IMR-90 (cell line): ENCODE data around the gene PRLH. TPM values are rescaled to one million over a fixed set of nuclear protein-coding genes. Genes with fewer than 3 reads are reported as not detected.

ENCODE experiments used
- ATAC-seq: fragments of 200-7000 bp; cut with Tn5 transposase; 2 replicates; pipeline ENCODE4 v1.9.1; 2020; ENCODE audit warnings: low read depth, mild to moderate bottlenecking, moderate library complexity
- BruUV-seq: library from RNA; stranded (reverse); fragments of 400-500 nt; replicated peaks from 2 replicates; lab custom pipeline; 2021; lab: Mats Ljungman, UMichigan
- CTCF ChIA-PET: fragments of 300-600 bp; formaldehyde crosslinking; extraction: SDS; loops from one replicate; lab custom pipeline; 2021; ENCODE audit warnings: antibody characterized with exemption; lab: Yijun Ruan, JAX
- POLR2A ChIA-PET: fragments of 300-600 bp; sonication (Branson Sonifier 250); formaldehyde crosslinking; loops from one replicate; lab custom pipeline; 2022; ENCODE audit warnings: antibody characterized with exemption; ENCODE audit not compliant: unreplicated experiment; lab: Charles Lee
- DNase-seq: peaks from one replicate; pipeline ENCODE4 v3.0.0; 2013
- H2AFZ ChIP-seq: replicated peaks from 2 replicates; pipeline ENCODE3; 2013; ENCODE audit warnings: low read length, mild to moderate bottlenecking; ENCODE audit not compliant: poor library complexity
- H2AK5ac ChIP-seq: 2 replicates; pipeline ENCODE4 v1.6.1; 2013; ENCODE audit warnings: low read depth, low read length, inconsistent platforms
- H2AK9ac ChIP-seq: replicated peaks from 2 replicates; pipeline ENCODE3; 2013; ENCODE audit warnings: mild to moderate bottlenecking, low read depth, low read length, moderate library complexity; ENCODE audit not compliant: poor library complexity
- H2BK120ac ChIP-seq: 2 replicates; pipeline ENCODE4 v1.6.1; 2013; ENCODE audit warnings: low read depth, low read length, inconsistent platforms
- H2BK15ac ChIP-seq: 3 replicates; pipeline ENCODE4 v1.6.1; 2013; ENCODE audit warnings: low read depth, low read length, inconsistent platforms
- H2BK20ac ChIP-seq: 2 replicates; pipeline ENCODE4 v1.6.1; 2013; ENCODE audit warnings: low read depth, mild to moderate bottlenecking, inconsistent platforms, low read length, moderate library complexity
- H2BK5ac ChIP-seq: 2 replicates; pipeline ENCODE4 v1.6.1; 2013; ENCODE audit warnings: mild to moderate bottlenecking, low read depth, low read length, inconsistent platforms; ENCODE audit not compliant: poor library complexity, severe bottlenecking
- H3K14ac ChIP-seq: replicated peaks from 2 replicates; pipeline ENCODE4 v1.6.1; 2013; ENCODE audit warnings: low read depth, low read length, inconsistent platforms
- H3K18ac ChIP-seq: 2 replicates; pipeline ENCODE4 v1.6.1; 2013; ENCODE audit warnings: low read depth, low read length, control low read depth
- H3K23ac ChIP-seq: 2 replicates; pipeline ENCODE4 v1.6.1; 2013; ENCODE audit warnings: low read depth, low read length, inconsistent platforms
- H3K27ac ChIP-seq: 2 replicates; pipeline ENCODE4 v1.5.1; 2013; ENCODE audit warnings: mild to moderate bottlenecking, control low read depth, low read length; ENCODE audit not compliant: insufficient read depth
- H3K27me3 ChIP-seq: 2 replicates; pipeline ENCODE4 v1.6.1; 2013; ENCODE audit warnings: low read length; ENCODE audit not compliant: control insufficient read depth, insufficient read depth
- H3K36me3 ChIP-seq: 2 replicates; pipeline ENCODE4 v1.6.1; 2013; ENCODE audit warnings: low read length, mixed read lengths; ENCODE audit not compliant: control insufficient read depth, insufficient read depth
- H3K4ac ChIP-seq: 2 replicates; pipeline ENCODE4 v1.6.1; 2013; ENCODE audit warnings: low read depth, low read length, inconsistent platforms
- H3K4me1 ChIP-seq: 2 replicates; pipeline ENCODE4 v1.6.1; 2013; ENCODE audit warnings: low read length, mixed read lengths; ENCODE audit not compliant: control insufficient read depth, insufficient read depth
- H3K4me2 ChIP-seq: 2 replicates; pipeline ENCODE4 v1.6.1; 2013; ENCODE audit warnings: low read depth, mild to moderate bottlenecking, control low read depth, low read length, moderate library complexity
- H3K4me3 ChIP-seq: 2 replicates; pipeline ENCODE4 v1.5.1; 2013; ENCODE audit warnings: low read depth, mild to moderate bottlenecking, control low read depth, low read length, moderate library complexity; ENCODE audit not compliant: insufficient read depth
- H3K56ac ChIP-seq: 2 replicates; pipeline ENCODE4 v1.6.1; 2013; ENCODE audit warnings: low read length, inconsistent platforms; ENCODE audit not compliant: insufficient read depth; ENCODE audit errors: extremely low read depth
- H3K79me1 ChIP-seq, 2 experiments: 2 replicates each; pipeline ENCODE4 v1.6.1; 2013; ENCODE audit warnings: low read length in 2 of 2, inconsistent platforms in 1 of 2, low read depth in 1 of 2
- H3K9ac ChIP-seq: 2 replicates; pipeline ENCODE4 v1.6.1; 2013; ENCODE audit warnings: low read depth, low read length, control low read depth
- H3K9me1 ChIP-seq: 2 replicates; pipeline ENCODE4 v1.6.1; 2013; ENCODE audit warnings: low read length, inconsistent platforms; ENCODE audit not compliant: insufficient read depth
- H3K9me3 ChIP-seq: 2 replicates; pipeline ENCODE4 v1.6.1; 2013; ENCODE audit warnings: low read length; ENCODE audit not compliant: control insufficient read depth, insufficient read depth
- H4K20me1 ChIP-seq: 2 replicates; pipeline ENCODE4 v1.6.1; 2013; ENCODE audit warnings: low read length, inconsistent platforms; ENCODE audit not compliant: insufficient read depth
- H4K5ac ChIP-seq: 2 replicates; pipeline ENCODE4 v1.6.1; 2013; ENCODE audit warnings: mild to moderate bottlenecking, low read depth, low read length, control low read depth
- H4K8ac ChIP-seq, 2 experiments: 2 replicates each; pipeline ENCODE4 v1.6.1; 2013; ENCODE audit warnings: low read depth in 2 of 2, low read length in 2 of 2, control low read depth in 1 of 2, inconsistent platforms in 1 of 2
- H4K91ac ChIP-seq: 2 replicates; pipeline ENCODE4 v1.6.1; 2013; ENCODE audit warnings: low read depth, low read length, inconsistent platforms; ENCODE audit not compliant: insufficient read depth
- RAD21 ChIP-seq: IDR thresholded peaks from 2 replicates; pipeline ENCODE4 v1.6.1; 2012; ENCODE audit warnings: low read length, improper control_type of control experiment
- WGBS, 2 experiments: methylation state at CpG; one replicate each; pipeline versions ENCODE4 v1.1.5 to v1.1.7; 2013; ENCODE audit warnings: missing lambda C conversion rate in 2 of 2; ENCODE audit not compliant: insufficient read length in 1 of 2; ENCODE audit errors: extremely low coverage in 2 of 2; 5-methylcytosine and 5-hydroxymethylcytosine counted together
- dilution Hi-C: fragments of 300-500 bp; cut with HindIII; formaldehyde crosslinking; loops from one replicate; pipeline ENCODE4 v1.14.3; 2018; ENCODE audit warnings: low sequenced_read_pairs; ENCODE audit not compliant: unreplicated experiment
- in situ Hi-C: fragments of 300-500 bp; cut with MboI; formaldehyde crosslinking; loops from 3 replicates; pipeline ENCODE4 v1.14.3; 2019; ENCODE audit warnings: low sequenced_read_pairs, inconsistent platforms, mixed read lengths
- intact Hi-C: fragments of 100-400 bp; cut with micrococcal nuclease; formaldehyde crosslinking; loops from 2 replicates; pipeline ENCODE4 v1.10.0; 2022
- polyA plus RNA-seq, 3 experiments: library from polyadenylated mRNA; depleted of rRNA; stranded (reverse); fragments of >200 nt; gene quantifications; 2 replicates each; pipeline ENCODE4 v1.2.3, GENCODE V29; 2012; ENCODE audit warnings: low replicate concordance in 1 of 3
- total RNA-seq: library from RNA; depleted of rRNA; stranded (reverse); fragments of >200 nt; gene quantifications from 2 replicates; pipeline ENCODE4 v1.2.3, GENCODE V29; 2012

Gene PRLH
- total and polyA plus RNA-seq, 2 of the 4 experiments (the other 2 are of a cell fraction) = not detected

- intact Hi-C loops = no loop called here
- dilution Hi-C loops = no loop called here
- no peak overlapping the region for H3K27ac ChIP-seq
- no peak overlapping the region for H2BK5ac ChIP-seq
- DNase-seq = no peak
- no peak overlapping the region for H3K56ac ChIP-seq
- no peak overlapping the region for H4K91ac ChIP-seq
- H3K9me3 ChIP-seq = no peaks in the 10 kb centered on the region
- no peaks in the 10 kb centered on the region for H4K20me1 ChIP-seq
- no peak overlapping the region for H3K4ac ChIP-seq
- ChIA-PET POLR2A (no interaction called here), CTCF (no interaction called here)
- H3K14ac ChIP-seq = no peak overlapping the region
- no peak overlapping the region for H2BK120ac ChIP-seq
- H3K9me1 ChIP-seq = no peaks in the 10 kb centered on the region; the same call in 1 of the 2 replicates
- no peak overlapping the region for H3K18ac ChIP-seq
- no peak for ATAC-seq
- H4K8ac ChIP-seq = no peak overlapping the region
- H3K79me1 ChIP-seq = no peaks in the 10 kb centered on the region; a peak in 1 of 4 replicates
- no peak overlapping the region for H3K4me3 ChIP-seq
- no peaks in the 10 kb centered on the region for H3K27me3 ChIP-seq
- 0 out of 2 replicates have a peak, but pooled peaks cover 3% of the 10 kb centered on the region for H3K36me3 ChIP-seq
- no peak for TF ChIP-seq RAD21
- H3K4me1 ChIP-seq = peaks cover 4% of the 10 kb centered on the region; the same call in 1 of the 2 replicates
- no peak overlapping the region for H2AK9ac ChIP-seq
- no peak overlapping the region for H2BK15ac ChIP-seq
- BruUV-seq = no TSS peak
- no peak overlapping the region for H3K4me2 ChIP-seq
- in situ Hi-C loops = no loop called here
- H3K9ac ChIP-seq = no peak overlapping the region
- WGBS, 2 experiments = 96% methylated on average over 7 of the region's 18 CpGs; no CpG with 5 or more reads in 1 of the 2 experiments
- no peak overlapping the region for H2BK20ac ChIP-seq
- H2AK5ac ChIP-seq = no peak overlapping the region
- H2AFZ ChIP-seq = no peak overlapping the region
- H4K5ac ChIP-seq = no peak overlapping the region
- no peak overlapping the region for H3K23ac ChIP-seq
Measured at GRCh38 chr2:237542001-237542704, 24.2 kb upstream of the PRLH start.
